WERI-Rb-1 (cell line): ENCODE data around the gene GPC4.

Experiments
- DNase-seq: peaks from one replicate; pipeline ENCODE4 v3.0.0-alpha.2; 2020
- H3K27ac ChIP-seq: fragments of 250-450 bp; sonication (Bioruptor Pico); 2 replicates; pipeline ENCODE4 v1.5.1; 2020; ENCODE audit warnings: mild to moderate bottlenecking, moderate library complexity
- H3K27me3 ChIP-seq: fragments of 250-450 bp; sonication (Bioruptor Pico); 2 replicates; pipeline ENCODE4 v1.5.1; 2021; ENCODE audit warnings: mild to moderate bottlenecking, low read depth, moderate library complexity; ENCODE audit not compliant: insufficient read depth, severe bottlenecking
- H3K36me3 ChIP-seq: fragments of 250-450 bp; sonication (Bioruptor Pico); 2 replicates; pipeline ENCODE4 v1.5.1; 2020; ENCODE audit warnings: mild to moderate bottlenecking, moderate library complexity
- H3K4me3 ChIP-seq: 2 replicates; pipeline ENCODE4 v1.5.1; 2011; ENCODE audit warnings: low read depth, mild to moderate bottlenecking, control low read depth, low read length
- H3K9me3 ChIP-seq: fragments of 250-450 bp; sonication (Bioruptor Pico); 2 replicates; pipeline ENCODE4 v1.5.1; 2021; ENCODE audit warnings: mild to moderate bottlenecking, moderate library complexity; ENCODE audit not compliant: severe bottlenecking
- TF ChIP-seq, protein P1 (sequence below): IDR thresholded peaks from 2 replicates; pipeline ENCODE4 v1.5.1; 2011; ENCODE audit warnings: low read depth, mild to moderate bottlenecking, control low read depth, inconsistent platforms, low read length

Gene GPC4

GRCh38 chrX:133258481-133258880 lies 156.8 kb downstream of the GPC4 start:
- Histone ChIP-seq H3K27me3 (peaks cover 23% of the 10 kb centered on the region), H3K4me3 (no peak overlapping the region), H3K9me3 (no peaks in the 10 kb centered on the region), H3K27ac (no peak overlapping the region), H3K36me3 (no peaks in the 10 kb centered on the region)
- TF ChIP-seq, protein P1, sequence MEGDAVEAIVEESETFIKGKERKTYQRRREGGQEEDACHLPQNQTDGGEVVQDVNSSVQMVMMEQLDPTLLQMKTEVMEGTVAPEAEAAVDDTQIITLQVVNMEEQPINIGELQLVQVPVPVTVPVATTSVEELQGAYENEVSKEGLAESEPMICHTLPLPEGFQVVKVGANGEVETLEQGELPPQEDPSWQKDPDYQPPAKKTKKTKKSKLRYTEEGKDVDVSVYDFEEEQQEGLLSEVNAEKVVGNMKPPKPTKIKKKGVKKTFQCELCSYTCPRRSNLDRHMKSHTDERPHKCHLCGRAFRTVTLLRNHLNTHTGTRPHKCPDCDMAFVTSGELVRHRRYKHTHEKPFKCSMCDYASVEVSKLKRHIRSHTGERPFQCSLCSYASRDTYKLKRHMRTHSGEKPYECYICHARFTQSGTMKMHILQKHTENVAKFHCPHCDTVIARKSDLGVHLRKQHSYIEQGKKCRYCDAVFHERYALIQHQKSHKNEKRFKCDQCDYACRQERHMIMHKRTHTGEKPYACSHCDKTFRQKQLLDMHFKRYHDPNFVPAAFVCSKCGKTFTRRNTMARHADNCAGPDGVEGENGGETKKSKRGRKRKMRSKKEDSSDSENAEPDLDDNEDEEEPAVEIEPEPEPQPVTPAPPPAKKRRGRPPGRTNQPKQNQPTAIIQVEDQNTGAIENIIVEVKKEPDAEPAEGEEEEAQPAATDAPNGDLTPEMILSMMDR = no peak
- DNase-seq = no peak

DNA sequence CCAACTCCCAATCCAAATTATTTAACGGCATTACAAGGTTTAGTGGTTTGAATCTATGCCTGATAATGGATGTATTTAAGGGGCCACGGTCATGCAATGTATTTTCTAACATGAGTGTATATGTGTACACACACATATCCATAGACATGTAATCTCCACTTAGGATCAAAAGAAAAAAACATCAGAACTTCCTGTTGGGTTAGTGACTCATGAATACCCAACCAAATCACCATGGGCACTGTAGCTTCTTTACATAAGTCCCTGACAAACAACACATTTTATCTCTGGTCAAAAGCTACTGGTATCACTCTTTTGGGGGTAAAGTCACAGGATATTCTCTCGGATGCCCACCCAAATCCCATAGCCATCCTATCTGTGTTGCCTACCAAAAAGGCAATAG lies 160.6 kb downstream of the GPC4 start:
- no peak for DNase-seq
- H3K27ac ChIP-seq = no peak overlapping the region
- no peaks in the 10 kb centered on the region for H3K9me3 ChIP-seq
- TF ChIP-seq, protein P1 = no peak
- H3K27me3 ChIP-seq = peaks cover 33% of the 10 kb centered on the region
- no peaks in the 10 kb centered on the region for H3K36me3 ChIP-seq
- H3K4me3 ChIP-seq = no peak overlapping the region

GRCh38 chrX:133251204-133251603 lies 164.1 kb downstream of the GPC4 start:
- TF ChIP-seq, protein P1 = no peak
- DNase-seq = no peak
- no peak overlapping the region for H3K27ac ChIP-seq
- H3K27me3 ChIP-seq = peaks cover 38% of the 10 kb centered on the region
- H3K36me3 ChIP-seq = no peaks in the 10 kb centered on the region
- no peaks in the 10 kb centered on the region for H3K9me3 ChIP-seq
- H3K4me3 ChIP-seq = no peak overlapping the region

- no peak overlapping the region for H3K27ac ChIP-seq
- TF ChIP-seq, protein P1 = no peak
- H3K9me3 ChIP-seq = no peaks in the 10 kb centered on the region
- H3K27me3 ChIP-seq = peaks cover 38% of the 10 kb centered on the region
- no peak overlapping the region for H3K4me3 ChIP-seq
- no peaks in the 10 kb centered on the region for H3K36me3 ChIP-seq
- no peak for DNase-seq
These were observed 164.8 kb downstream of the GPC4 start for GRCh38 chrX:133250184-133251100.
